Measurements from ENCODE around the gene COMMD9.

DNA sequence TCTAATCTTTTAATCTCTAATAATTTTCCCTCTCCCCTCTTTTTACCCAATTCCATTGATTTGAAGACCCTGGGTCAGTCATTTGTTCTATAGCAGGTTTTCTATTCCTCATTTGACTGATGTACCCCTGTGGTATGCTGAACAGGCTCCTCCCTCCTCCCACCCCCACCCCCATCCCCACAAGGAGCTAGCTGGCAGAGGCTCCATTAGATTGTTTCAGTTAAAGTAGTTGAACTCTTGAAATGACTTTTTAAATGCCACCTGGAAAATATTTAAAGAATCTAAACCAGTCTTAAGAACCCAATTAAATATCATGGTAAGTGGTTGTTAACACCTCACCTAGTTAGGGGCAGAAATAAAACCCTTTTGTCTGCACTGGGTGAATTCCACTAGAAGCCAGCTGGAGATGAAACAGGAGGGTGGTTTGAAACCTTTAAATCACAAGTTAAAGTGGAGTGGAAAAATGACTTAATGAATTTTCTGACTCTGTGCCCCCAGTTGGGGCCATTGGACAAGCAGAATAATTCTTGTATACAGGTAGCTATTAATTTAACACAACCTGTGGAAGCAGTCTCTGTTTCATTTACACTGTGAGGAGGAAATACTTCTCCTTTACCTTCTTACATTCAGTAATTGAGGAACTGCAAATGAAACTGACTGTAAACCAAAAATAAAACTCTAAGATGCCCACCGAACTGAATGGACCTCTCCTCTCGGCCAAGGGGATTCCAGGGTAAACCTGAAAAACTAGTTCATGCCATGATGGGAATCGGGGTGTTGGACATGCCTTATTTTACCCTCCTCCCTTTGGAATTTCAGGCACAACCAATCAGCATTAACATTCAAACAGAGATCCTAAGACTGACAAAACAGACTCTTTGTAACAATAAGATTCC, 37.5 kb upstream of the COMMD9 start:
- TF ChIP-seq MYC (IDR thresholded peaks at IDR 0.05; ENCODE audit: insufficient read depth, insufficient read length, insufficient replicate concordance, low read length, severe bottlenecking) (no peak), HDAC6 (IDR thresholded peaks at IDR 0.05; ENCODE audit: unreplicated experiment) (no peak), POLR2A (IDR thresholded peaks at IDR 0.05; ENCODE audit: low read depth, low read length) (no peak), EGR1 (IDR thresholded peaks at IDR 0.05; ENCODE audit: borderline replicate concordance in 1 of 2, low read depth in 2 of 2, low read length in 2 of 2) (no peak), JUNB (IDR thresholded peaks at IDR 0.05) (no peak)
- TF ChIP-seq, protein P1, sequence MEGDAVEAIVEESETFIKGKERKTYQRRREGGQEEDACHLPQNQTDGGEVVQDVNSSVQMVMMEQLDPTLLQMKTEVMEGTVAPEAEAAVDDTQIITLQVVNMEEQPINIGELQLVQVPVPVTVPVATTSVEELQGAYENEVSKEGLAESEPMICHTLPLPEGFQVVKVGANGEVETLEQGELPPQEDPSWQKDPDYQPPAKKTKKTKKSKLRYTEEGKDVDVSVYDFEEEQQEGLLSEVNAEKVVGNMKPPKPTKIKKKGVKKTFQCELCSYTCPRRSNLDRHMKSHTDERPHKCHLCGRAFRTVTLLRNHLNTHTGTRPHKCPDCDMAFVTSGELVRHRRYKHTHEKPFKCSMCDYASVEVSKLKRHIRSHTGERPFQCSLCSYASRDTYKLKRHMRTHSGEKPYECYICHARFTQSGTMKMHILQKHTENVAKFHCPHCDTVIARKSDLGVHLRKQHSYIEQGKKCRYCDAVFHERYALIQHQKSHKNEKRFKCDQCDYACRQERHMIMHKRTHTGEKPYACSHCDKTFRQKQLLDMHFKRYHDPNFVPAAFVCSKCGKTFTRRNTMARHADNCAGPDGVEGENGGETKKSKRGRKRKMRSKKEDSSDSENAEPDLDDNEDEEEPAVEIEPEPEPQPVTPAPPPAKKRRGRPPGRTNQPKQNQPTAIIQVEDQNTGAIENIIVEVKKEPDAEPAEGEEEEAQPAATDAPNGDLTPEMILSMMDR (IDR thresholded peaks at IDR 0.05 in 2 of 3, conservative IDR thresholded peaks at IDR 0.05 in 1 of 3; ENCODE audit: control insufficient read depth in 2 of 3, extremely low read depth in 1 of 3, insufficient read depth in 1 of 3, low read depth in 3 of 3, low read length in 3 of 3), result no peak
- TF ChIP-seq, protein P2, sequence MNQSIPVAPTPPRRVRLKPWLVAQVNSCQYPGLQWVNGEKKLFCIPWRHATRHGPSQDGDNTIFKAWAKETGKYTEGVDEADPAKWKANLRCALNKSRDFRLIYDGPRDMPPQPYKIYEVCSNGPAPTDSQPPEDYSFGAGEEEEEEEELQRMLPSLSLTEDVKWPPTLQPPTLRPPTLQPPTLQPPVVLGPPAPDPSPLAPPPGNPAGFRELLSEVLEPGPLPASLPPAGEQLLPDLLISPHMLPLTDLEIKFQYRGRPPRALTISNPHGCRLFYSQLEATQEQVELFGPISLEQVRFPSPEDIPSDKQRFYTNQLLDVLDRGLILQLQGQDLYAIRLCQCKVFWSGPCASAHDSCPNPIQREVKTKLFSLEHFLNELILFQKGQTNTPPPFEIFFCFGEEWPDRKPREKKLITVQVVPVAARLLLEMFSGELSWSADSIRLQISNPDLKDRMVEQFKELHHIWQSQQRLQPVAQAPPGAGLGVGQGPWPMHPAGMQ (IDR thresholded peaks at IDR 0.05; ENCODE audit: borderline replicate concordance), result no peak
- TF ChIP-seq, protein P3, sequence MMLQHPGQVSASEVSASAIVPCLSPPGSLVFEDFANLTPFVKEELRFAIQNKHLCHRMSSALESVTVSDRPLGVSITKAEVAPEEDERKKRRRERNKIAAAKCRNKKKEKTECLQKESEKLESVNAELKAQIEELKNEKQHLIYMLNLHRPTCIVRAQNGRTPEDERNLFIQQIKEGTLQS (IDR thresholded peaks at IDR 0.05; ENCODE audit: borderline replicate concordance, extremely low read depth, low read depth, low read length), result no peak
- TF ChIP-seq, protein P4, sequence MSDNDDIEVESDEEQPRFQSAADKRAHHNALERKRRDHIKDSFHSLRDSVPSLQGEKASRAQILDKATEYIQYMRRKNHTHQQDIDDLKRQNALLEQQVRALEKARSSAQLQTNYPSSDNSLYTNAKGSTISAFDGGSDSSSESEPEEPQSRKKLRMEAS (IDR thresholded peaks at IDR 0.05; ENCODE audit: low read depth, low read length), result no peak
